Neuron (in vitro differentiated cells): ENCODE measurements around the gene C18orf63.
"Not testable (repeated sequence)": the region's sequence is repeated elsewhere in the genome, so short reads cannot be mapped to it uniquely, and the experiment has no call there.

Source experiments
- H2AFZ ChIP-seq: one replicate; pipeline ENCODE4 v1.6.1; 2013; ENCODE audit warnings: low read depth, mild to moderate bottlenecking, inconsistent platforms, low read length, moderate library complexity
- H3K27me3 ChIP-seq: one replicate; pipeline ENCODE4 v1.6.1; 2013; ENCODE audit warnings: low read length; ENCODE audit not compliant: insufficient read depth
- H3K36me3 ChIP-seq: one replicate; pipeline ENCODE4 v1.6.1; 2013; ENCODE audit warnings: low read length; ENCODE audit not compliant: insufficient read depth
- H3K4me1 ChIP-seq: one replicate; pipeline ENCODE4 v1.6.1; 2013; ENCODE audit warnings: low read length; ENCODE audit not compliant: insufficient read depth
- H3K4me3 ChIP-seq: 2 replicates; pipeline ENCODE4 v1.5.1; 2013; ENCODE audit warnings: mild to moderate bottlenecking, low read length, moderate library complexity
- H3K9me3 ChIP-seq: one replicate; pipeline ENCODE4 v1.6.1; 2013; ENCODE audit warnings: low read length

The C18orf63 gene

DNA sequence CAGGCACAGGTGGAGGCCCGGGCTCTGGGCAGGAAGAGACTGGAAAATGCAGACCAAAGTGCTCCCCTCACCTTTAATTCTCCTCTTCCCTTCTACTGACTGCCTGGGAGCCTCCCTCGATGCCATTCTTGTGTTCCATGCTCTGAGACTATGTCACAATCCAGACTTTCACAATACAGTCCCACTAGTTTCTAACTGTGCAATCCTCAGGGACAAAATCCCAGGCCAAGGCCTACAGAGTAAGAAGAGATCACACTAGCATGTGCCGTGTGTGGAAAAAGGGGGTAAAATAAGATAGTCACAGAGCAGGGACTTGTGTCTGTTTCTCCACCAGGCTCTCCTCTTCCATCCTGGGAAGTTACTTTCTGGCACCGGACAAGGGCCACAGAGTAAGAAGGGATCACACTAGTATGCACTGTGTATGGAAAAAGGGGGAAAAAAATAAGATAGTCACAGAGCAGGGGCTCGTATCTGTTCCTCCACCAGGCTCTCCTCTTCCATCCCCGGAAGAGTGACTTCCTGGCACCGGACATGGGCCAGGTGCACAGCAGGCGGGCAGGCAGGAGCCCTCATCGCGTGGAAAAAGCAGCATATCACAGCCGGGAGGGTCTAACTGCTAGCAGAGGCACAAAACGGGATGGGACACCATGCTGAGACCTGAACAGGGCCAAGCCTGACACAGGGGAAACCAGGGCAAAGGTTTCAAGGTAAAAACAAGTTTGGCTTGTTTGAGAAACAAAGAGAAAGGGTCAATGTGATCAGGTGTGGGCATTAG, 33.5 kb upstream of the C18orf63 start:
- Histone ChIP-seq H3K4me1 (peaks cover 30% of the 10 kb centered on the region), H3K36me3 (no peaks in the 10 kb centered on the region), H3K27me3 (no peaks in the 10 kb centered on the region), H3K9me3 (no peaks in the 10 kb centered on the region), H2AFZ (no peak overlapping the region), H3K4me3 (no peak overlapping the region)

- Histone ChIP-seq H3K36me3 (no peaks in the 10 kb centered on the region), H3K4me1 (peaks cover 30% of the 10 kb centered on the region), H3K4me3 (no peak overlapping the region), H2AFZ (no peak overlapping the region), H3K9me3 (no peaks in the 10 kb centered on the region), H3K27me3 (no peaks in the 10 kb centered on the region)
These were observed 32.7 kb upstream of the C18orf63 start for GRCh38 chr18:74282755-74283554.

DNA sequence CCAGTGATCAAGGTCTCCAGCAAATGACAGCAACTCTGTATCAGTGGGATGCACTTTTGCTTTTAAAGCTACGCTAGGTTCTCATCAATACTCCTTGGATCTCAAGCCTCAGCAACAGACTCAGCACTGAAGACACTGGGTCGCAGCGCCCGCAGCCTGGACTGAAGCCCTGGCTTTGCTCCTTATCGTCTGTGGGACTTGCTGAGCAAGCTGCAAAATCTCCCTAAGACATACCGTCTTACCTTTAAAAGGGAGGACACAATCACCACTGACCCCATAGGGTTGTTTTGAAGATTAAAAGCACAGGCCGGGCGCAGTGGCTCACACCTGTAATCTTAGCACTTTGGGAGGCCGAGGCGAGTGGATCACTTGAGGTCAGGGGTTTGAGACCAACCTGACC, 32.0 kb upstream of the C18orf63 start:
- Histone ChIP-seq H3K36me3 (no peaks in the 10 kb centered on the region), H3K27me3 (no peaks in the 10 kb centered on the region), H3K9me3 (no peaks in the 10 kb centered on the region), H3K4me3 (no peak overlapping the region), H2AFZ (no peak overlapping the region), H3K4me1 (peaks cover 30% of the 10 kb centered on the region)

GRCh38 chr18:74284191-74284979, 31.3 kb upstream of the C18orf63 start:
- Histone ChIP-seq H3K9me3 (no peaks in the 10 kb centered on the region), H3K4me1 (peaks cover 30% of the 10 kb centered on the region), H3K36me3 (no peaks in the 10 kb centered on the region), H2AFZ (peak overlapping the region; percentile 6), H3K4me3 (no peak overlapping the region), H3K27me3 (no peaks in the 10 kb centered on the region)

DNA sequence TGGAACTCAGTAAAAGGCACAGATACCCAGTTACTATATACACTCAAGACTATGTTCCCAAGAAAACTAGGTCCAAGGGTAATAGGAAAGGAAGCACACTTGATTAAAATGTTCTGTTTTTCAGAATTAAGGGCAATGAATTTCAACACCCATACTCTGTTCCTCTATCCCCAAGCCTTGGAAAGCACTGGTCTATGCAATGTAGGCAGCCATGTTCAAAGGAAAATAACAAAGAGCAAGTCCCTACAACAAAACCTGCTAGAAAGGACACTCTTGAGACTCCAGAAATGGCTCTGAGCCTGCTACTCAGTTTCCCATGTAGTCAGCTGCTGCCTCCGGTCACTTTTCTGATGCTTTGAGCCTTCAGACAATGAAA, 30.7 kb upstream of the C18orf63 start:
- H3K9me3 ChIP-seq: no peaks in the 10 kb centered on the region
- peaks cover 30% of the 10 kb centered on the region for H3K4me1 ChIP-seq
- no peaks in the 10 kb centered on the region for H3K36me3 ChIP-seq
- H3K27me3 ChIP-seq: no peaks in the 10 kb centered on the region
- H3K4me3 ChIP-seq: no peak overlapping the region
- H2AFZ ChIP-seq: peak overlapping the region; percentile 6

- not testable (repeated sequence) for H3K9me3 ChIP-seq, H3K27me3 ChIP-seq, H3K36me3 ChIP-seq, H2AFZ ChIP-seq, H3K4me3 ChIP-seq
- peaks cover 30% of the 10 kb centered on the region for H3K4me1 ChIP-seq
These were observed 30.1 kb upstream of the C18orf63 start for GRCh38 chr18:74285583-74285982.

DNA sequence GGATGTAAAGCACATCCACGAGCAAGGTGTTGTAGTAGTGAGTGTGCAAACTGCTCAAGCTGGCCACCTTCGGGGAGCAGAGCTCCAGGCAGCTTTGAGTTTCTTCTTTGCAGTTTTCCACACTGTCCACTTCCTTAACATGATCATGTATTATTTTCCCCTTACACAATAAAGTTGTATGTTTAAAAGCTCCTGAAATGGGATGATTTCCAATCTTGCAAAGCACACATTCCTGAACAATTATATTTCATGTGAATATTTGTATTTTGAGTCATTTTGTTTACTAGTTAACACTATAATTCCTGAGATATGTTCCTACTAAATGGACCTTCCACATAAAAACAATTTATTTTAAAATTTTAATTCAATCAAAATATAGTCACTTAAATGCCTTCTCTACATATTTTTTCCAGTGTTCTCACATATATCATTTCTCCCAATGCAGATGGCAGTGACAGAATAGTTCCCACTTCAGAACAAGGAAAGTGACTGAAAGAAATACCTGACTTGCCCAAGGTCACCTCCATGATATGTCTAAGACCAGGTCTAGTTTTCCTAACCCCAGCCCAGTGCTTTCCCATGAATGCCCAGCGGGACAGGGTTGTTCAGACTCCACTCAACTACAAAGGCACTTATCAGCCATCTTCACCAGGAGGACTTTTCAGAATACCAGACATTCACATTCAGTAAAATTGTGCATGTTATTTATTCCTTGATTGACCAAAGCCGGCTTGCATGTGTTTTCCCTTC, 29.4 kb upstream of the C18orf63 start:
- no peaks in the 10 kb centered on the region for H3K36me3 ChIP-seq
- H2AFZ ChIP-seq: no peak overlapping the region
- peaks cover 25% of the 10 kb centered on the region for H3K4me1 ChIP-seq
- H3K4me3 ChIP-seq: no peak overlapping the region
- no peaks in the 10 kb centered on the region for H3K9me3 ChIP-seq
- no peaks in the 10 kb centered on the region for H3K27me3 ChIP-seq

DNA sequence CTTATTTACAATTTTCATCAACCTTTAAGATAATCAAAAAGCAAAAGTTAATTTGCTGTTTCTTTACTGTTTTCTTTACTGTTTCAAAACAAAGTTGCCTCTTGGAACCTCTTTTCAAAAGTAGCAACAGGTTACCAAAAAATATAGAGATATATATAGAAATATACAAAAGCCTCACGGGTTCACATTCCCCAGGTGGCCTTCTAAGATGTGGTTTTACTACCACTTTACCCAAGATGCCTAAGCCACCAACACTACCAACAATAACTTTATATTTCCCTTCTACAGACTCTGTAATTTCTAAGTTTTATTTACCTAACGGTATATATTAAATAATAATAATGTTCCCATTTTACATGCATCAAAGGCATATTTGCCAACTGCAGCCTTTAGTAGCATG, 28.8 kb upstream of the C18orf63 start:
- Histone ChIP-seq H3K27me3 (no peaks in the 10 kb centered on the region), H3K9me3 (no peaks in the 10 kb centered on the region), H2AFZ (no peak overlapping the region), H3K4me3 (no peak overlapping the region), H3K4me1 (peaks cover 22% of the 10 kb centered on the region), H3K36me3 (no peaks in the 10 kb centered on the region)

GRCh38 chr18:74288041-74288440, 27.6 kb upstream of the C18orf63 start:
- Histone ChIP-seq H3K4me3 (no peak overlapping the region), H2AFZ (no peak overlapping the region), H3K36me3 (no peaks in the 10 kb centered on the region), H3K9me3 (peaks cover 2% of the 10 kb centered on the region), H3K4me1 (peaks cover 25% of the 10 kb centered on the region), H3K27me3 (no peaks in the 10 kb centered on the region)

GRCh38 chr18:74288730-74289129, 26.9 kb upstream of the C18orf63 start:
- no peak overlapping the region for H3K4me3 ChIP-seq

DNA sequence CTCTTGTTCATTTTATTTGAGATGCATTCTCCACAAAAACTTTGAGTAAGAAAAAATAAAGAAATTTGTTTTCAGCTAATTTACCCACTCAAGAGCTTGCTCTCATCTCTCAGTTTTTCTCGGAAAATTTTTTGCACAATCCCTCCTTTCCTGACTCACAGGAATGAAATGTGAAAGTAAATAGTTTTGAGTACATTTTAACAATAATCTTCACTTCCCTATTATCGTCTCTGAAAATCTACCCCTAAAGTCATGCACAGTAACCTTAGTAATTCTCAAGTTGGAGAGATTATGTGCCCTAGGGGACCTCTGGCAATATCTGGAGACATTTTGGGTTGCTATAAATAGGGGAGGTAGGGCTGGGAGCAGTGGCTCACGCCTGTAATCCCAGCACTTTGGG, 26.5 kb upstream of the C18orf63 start:
- H3K4me3 ChIP-seq: no peak overlapping the region
- no peak overlapping the region for H2AFZ ChIP-seq
- H3K36me3 ChIP-seq: no peaks in the 10 kb centered on the region
- peaks cover 2% of the 10 kb centered on the region for H3K27me3 ChIP-seq
- H3K4me1 ChIP-seq: peaks cover 19% of the 10 kb centered on the region
- peaks cover 2% of the 10 kb centered on the region for H3K9me3 ChIP-seq

More at GRCh38 chr18:74288730-74289129, 26.9 kb upstream of the C18orf63 start:
- Histone ChIP-seq H3K27me3 (peaks cover 2% of the 10 kb centered on the region), H3K9me3 (peaks cover 2% of the 10 kb centered on the region), H3K4me1 (peaks cover 22% of the 10 kb centered on the region), H3K36me3 (no peaks in the 10 kb centered on the region), H2AFZ (no peak overlapping the region)

GRCh38 chr18:74290021-74290420, 25.6 kb upstream of the C18orf63 start:
- peaks cover 10% of the 10 kb centered on the region for H3K4me1 ChIP-seq
- H3K36me3 ChIP-seq: no peaks in the 10 kb centered on the region
- H3K27me3 ChIP-seq: peaks cover 6% of the 10 kb centered on the region
- H3K9me3 ChIP-seq: peaks cover 2% of the 10 kb centered on the region
- H2AFZ ChIP-seq: no peak overlapping the region
- H3K4me3 ChIP-seq: no peak overlapping the region
